Activated CD4-positive, CD25-positive, alpha-beta regulatory T cell treated with anti-CD3 and anti-CD28 coated beads, Interleukin-2, amount 50 U/mL, for 16 hours (primary cell): Measurements from ENCODE around the gene TPPP.

Source experiments
- DNase-seq: peaks from one replicate; pipeline ENCODE4 v3.0.0-alpha.2; 2020; ENCODE audit warnings: low read depth, low spot score

The TPPP gene

DNA sequence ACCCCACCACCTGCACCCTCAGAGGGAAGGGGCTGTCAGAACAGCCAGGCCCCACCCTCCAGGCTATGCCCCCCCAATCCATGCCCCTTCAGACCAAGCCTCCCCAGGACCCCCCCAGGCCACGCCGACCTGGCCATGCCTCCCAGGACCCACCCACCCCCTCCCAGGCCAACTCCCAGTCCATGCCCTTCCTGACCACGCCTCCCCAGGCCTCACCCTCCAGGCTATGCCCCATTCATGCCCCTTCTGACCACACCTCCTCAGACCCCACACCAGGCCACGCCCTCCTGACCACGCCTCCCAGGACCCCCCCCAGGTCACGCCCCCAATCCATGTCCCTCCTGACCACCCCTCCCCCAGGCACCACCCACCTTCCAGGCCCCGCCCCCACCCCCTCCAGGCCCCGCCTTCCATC lies 27.6 kb downstream of the TPPP start:
- DNase-seq = no peak

DNA sequence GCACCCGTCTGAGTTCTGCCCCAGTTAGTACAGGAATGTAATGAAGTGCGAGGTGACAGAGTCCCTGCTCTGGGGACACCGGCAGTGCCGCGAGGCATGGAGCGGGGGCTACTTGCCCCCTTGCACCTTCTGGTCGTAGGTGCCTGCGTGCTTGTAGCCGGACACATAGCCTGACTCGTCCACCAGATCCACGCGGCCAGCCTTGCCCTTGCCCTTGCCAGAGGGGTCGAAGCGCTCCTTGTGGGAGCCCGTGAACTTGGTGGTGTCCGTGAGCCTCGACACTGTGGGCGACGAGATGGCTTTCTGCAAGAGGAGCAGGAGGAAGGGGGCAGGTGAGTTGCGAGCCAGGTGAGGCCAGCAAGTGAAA lies 28.2 kb downstream of the TPPP start:
- DNase-seq = no peak

DNA sequence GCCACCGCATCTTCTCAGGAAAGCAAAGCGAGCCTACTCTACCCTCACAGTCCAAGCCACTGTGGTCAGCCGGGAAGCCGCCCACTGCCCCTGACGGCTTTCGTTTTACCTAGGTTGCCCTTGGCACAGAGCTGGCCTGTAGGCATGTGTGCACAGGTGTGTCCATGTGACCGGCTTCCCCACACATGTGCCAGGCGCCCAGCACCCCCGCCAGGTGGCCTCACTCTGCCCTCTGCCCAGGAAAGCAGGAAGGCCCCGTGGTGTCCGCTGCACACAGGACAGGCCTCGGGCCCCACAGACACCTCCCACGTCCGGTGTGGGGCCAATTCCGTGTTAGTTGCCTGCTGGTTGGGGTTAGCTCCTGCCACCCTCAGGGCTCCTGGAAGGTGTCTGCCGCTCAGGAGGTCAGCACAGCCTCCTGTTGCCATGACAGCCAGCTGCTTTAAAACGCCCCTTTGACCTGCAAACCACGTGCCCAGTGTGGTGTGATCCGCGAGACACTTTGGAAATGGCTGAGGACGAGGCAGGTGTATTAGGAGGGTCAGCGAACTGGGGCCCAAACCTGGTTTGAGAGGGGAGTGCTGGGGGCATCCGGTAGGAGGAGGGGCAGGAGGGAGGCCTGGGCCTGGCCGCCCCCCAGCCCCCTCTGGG lies 28.7 kb downstream of the TPPP start:
- DNase-seq = no peak

- no peak for DNase-seq
Measured at GRCh38 chr5:663436-664342, 29.5 kb downstream of the TPPP start.

DNA sequence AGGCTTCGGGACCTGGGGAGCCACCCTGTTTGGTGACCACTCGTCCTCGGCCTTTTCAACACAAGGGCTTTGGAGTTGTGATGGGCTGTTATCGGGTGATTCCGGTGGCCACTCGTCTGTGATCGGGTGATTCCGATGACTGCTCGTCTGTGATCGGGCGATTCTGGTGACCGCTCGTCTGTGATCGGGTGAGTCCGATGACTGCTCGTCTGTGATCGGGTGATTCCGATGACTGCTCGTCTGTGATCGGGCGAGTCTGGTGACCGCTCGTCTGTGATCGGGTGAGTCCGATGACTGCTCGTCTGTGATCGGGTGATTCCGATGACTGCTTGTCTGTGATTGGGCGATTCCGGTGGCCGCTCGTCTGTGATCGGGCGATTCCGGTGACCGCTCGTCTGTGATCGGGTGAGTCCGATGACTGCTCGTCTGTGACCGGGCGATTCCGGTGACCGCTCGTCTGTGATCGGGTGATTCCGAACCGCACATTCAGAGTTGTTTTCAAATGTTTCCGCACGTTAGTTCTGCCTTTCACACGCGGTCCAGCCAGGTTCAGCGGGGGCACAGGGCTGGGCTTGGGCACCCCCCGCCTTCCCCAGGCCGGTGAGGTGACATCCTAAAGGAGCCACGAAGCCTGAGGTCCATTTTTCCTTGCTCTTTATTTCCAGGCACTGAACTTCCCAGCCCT lies 30.3 kb downstream of the TPPP start:
- DNase-seq = no peak

DNA sequence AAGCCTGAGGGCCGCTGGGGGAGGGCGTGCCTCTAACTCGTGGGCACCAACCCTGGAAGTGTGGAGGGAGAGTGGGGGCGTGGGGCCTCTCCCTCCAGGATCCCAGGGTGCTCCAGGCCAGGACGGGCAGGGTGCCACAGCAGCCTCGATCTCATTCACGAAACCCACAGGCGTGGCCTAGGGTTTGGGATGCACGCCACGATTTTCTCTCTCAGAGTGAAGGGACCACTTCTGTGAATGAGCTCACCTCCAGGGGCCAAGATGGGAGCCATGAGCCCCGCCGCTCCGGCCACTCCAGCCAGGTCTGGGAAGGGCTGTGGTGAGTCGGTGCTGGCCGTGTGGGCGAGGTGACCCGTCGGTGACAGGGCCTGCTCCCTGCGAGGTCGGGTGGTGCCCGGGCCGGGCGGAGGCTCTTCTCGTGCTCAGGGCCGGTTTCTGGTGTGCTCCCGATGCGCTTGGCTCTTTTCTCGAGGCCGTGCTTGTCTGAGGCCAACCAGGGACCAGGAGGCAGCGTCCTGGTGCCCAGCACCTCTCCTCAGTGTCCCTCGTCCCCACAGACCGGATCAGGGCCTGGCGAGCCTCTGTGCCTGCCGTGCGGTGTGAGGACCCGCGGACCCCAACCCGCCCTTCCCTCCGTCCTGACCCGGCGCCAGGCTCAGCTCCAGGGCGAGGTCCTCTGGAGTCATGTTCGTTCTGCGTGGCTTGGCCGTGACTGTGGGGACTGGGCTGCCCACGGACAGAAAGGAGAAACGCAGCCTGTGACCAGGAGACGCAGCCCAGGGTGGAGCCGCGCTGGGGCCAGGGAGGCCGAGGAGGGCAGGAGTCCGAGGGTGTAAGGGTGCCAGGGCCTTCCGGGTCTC lies 31.0 kb downstream of the TPPP start:
- DNase-seq = no peak

- no peak for DNase-seq
Measured at GRCh38 chr5:660491-661030, 32.6 kb downstream of the TPPP start.

DNA sequence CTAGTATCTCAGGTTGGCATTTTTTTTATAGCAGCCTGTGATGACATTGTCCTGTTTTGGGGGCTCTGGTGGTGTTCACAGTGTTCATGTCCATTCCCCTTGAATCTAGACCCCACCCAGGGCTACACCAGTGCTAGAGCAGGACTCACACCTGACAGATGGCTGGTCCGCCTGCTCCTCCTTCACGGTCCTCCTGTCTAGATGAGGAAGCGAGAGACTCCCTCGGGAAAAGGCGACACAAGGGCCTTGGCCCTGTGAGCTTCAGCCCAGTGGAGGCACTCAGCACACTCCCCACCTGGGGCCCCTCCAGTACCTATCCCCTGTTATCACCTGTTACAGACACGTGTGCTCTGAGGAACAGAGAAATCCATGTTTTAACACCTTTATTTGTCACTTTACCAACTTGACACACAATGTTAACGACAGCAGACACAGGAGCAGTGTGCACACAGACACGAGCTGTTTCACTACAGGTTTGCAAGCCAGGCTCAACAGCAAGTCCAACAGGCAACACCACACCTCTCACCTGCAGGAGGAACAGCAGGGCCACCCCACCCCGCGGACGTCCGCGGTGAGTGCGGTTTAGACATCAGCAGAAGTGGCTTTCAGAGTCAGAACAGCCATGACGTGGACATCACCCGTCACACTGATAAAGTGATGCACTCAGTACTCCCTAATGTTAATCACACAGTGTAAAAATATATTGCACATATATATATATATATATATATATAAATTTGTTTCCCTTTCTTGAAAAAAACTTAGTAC lies 33.5 kb downstream of the TPPP start:
- DNase-seq = no peak

- no peak for DNase-seq
Measured at GRCh38 chr5:658103-658502, 35.0 kb downstream of the TPPP start.

GRCh38 chr5:657570-657969 lies 35.6 kb downstream of the TPPP start:
- no peak for DNase-seq

DNA sequence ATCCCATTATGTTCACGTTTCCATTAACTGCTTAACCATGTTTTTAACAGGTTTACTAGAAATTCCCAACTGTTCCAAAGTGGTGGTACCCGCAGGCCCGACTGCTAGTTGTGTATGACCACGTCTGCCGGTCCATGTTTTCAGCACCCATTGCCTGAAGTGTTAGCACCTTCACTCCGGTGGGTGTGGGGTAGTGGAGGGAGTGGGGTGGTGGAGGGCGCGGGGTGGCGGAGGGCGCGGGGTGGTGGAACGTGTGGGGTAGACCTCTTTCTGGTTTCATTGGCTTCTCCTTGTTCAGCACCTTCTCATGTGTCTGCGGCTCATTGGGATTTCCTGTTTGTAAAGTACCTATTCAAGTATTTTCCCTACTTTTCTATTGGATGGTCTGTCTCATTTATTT lies 37.7 kb downstream of the TPPP start:
- DNase-seq = no peak

DNA sequence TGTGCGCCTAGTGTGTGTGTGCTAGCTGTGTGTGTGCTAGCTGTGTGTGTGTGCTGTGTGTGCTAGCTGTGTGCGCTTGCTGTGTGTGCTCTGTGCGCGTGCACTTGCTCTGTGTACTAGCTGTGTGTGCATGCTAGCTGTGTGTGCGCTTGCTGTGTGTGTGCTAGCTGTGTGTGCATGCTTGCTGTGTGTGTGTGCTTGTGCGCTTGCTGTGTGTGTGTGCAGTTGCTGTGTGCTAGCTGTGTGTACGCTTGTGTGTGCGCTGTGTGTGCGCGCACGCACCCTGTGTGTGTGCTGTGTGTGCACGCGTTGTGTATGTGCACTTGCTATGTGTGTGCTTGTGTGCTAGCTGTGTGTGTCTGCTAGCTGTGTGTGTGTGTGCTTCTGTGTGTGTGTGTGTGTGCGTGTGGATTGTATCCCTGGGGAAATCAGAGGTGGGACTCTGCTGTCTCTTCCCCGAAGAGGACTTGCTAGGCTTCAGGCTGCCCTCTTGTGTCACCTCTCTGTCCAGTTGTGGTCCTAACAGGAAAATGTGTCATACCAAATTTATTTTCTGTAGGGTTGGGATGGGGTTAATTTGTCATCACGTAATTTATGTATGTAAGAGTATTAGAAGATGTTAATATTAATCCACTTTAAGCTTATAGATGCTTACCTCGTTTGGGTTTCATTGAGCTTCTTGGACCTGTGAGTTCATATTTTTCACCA lies 38.9 kb downstream of the TPPP start:
- DNase-seq = no peak

- no peak for DNase-seq
Measured at GRCh38 chr5:652773-653350, 40.3 kb downstream of the TPPP start.

- no peak for DNase-seq
Measured at GRCh38 chr5:652023-652515, 41.1 kb downstream of the TPPP start.

DNA sequence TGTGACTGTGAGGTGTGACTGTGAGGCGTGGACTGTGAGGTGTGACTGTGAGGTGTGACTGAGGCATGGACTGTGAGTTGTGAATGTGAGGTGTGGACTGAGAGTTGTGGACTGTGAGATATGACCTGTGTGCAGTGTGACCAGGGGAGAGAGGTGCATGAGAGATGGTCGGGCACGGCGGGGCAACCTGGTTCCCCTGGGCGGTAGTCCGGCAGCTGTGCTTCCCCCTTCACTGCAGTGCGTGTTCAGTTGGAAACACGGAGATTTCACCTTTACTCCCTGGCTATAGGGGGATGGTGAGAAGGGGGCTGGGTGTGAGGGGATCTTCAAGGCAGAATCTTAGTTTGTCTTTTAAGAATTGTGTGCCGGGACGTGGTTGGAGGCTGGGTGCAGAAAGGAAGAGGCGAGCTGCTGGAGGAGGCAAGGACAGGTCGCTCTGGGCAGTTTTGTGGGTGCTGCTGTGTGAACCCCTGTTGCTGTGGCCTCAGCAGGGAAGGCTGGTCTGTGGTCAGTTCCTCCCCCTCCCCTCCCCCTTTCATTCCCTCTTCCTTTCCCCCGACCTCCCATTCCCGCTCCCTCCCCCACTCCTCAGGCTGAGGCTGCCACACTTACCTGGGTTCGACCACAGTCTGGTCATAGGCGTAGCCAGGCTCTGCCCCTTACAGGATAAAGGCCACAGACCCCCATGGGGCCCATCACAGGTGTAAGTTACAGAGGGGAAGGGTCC lies 41.7 kb downstream of the TPPP start:
- no peak for DNase-seq

- DNase-seq = no peak
Measured at GRCh38 chr5:647727-648126, 45.4 kb downstream of the TPPP start.

GRCh38 chr5:647311-647710 lies 45.8 kb downstream of the TPPP start:
- no peak for DNase-seq

DNA sequence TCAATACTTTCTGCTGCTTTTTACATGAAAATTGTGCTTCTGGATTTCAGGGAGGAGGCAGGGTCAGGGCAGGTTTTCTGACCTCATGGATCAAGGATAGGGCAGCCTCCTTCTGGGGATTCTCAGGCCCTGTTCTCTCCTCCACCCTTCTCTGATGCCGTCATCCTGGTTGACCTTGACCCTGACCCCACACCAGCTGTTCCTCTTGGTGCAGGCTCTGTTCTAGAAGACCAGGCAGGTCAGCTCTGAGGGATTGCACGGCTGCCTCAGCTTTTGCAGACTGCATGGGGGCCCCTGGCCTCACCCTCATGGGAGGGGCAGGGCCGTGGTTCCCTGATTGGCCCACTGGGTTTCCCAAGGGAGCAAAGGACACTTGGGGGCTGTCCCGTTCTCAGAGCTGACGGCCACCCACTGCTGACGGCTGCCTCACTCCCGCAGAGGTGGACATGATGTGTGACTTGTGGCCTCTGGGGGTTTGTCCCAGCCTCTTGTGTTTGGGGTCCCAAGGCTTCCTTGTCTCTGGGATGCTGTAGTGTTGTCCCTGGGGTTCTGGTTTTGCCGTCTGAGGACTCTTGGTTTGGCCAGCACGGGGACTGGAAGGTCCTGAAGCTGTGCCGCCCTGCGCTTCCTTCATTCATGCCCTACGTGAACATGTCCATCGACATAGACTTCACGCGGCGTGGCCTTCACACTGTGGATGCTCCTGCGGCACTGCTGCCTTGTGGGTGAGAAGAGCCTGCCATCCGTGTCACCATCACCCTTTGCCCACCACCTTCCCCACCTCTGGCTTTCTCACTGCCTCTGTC lies 46.6 kb downstream of the TPPP start:
- no peak for DNase-seq
